Stimulated activated CD4-positive, alpha-beta T cell treated with anti-CD3 and anti-CD28 coated beads, Interleukin-2, amount 100 ng/mL, for 24 hours (primary cell): ENCODE results near the gene MYO1B.
A peak's percentile ranks its signal among the peaks of the same experiment; 100 is the strongest.

ENCODE experiments used
- DNase-seq, 2 donors: peaks; one replicate each; pipeline ENCODE4 v3.0.0-alpha.2; 2020

Gene MYO1B

GRCh38 chr2:191245046-191245868 is at the start of gene MYO1B:
Gene MYO1B, plus strand, starts transcription at chr2:191245404. Its CDS starts 31,492 bp downstream, at chr2:191276896.
- DNase-seq = peak; percentile 57 to 73

- DNase-seq = no peak
Observed at GRCh38 chr2:191197096-191197495, 48.1 kb upstream of the MYO1B start.

- DNase-seq = no peak
Observed at GRCh38 chr2:191198271-191198670, 46.9 kb upstream of the MYO1B start.

DNA sequence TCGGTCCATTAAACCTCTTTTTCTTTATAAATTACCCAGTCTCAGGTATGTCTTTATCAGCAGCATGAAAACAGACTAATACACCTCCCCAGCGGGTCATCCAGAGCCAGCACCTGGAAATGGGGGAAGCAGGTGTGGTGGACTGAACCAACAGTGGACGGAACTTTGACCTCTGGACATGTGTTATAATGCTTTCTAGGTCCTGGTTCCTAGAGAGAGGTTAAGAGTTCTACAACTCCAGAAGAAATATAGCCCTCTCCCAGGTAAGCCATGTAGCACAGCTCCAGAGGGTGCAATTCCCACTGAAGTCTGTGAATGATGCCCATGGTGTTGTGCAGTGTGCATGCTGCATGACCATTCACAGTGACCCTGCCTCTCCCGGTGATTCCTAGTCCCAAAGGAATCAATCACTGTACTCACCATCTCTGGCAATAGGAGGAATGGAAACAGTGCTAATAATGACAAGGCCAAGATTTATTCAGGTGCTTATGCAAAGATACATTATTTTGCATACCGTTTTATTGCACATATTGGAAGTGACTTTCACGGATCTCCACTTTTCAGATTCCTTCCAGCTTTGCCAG is 45.2 kb upstream of the MYO1B start:
- DNase-seq = no peak

- DNase-seq = no peak
Observed at GRCh38 chr2:191200910-191201309, 44.3 kb upstream of the MYO1B start.

DNA sequence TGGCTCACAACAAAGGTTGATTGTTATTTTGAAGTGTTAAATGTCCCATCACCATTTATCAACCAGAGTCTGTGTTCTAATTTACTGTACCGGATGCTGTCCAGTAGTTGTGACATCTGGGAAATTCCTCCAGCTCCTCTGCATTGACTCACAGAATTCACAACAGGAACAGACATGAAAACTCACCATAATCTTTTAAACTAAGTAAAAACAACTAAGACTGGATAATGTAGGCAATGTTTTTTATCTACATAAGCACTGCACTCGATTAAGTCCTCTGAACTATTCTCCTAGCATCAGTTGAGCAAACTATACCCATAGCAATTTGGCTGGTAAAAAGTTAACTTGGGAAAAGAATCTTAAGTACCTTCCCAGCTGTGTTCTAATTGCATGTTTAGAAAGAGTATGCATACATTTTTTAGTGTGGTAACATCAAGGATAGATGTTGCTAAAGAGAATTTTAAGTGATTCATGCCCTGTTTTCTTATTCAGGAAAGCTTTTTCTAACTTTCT is 42.9 kb upstream of the MYO1B start:
- DNase-seq = no peak

DNA sequence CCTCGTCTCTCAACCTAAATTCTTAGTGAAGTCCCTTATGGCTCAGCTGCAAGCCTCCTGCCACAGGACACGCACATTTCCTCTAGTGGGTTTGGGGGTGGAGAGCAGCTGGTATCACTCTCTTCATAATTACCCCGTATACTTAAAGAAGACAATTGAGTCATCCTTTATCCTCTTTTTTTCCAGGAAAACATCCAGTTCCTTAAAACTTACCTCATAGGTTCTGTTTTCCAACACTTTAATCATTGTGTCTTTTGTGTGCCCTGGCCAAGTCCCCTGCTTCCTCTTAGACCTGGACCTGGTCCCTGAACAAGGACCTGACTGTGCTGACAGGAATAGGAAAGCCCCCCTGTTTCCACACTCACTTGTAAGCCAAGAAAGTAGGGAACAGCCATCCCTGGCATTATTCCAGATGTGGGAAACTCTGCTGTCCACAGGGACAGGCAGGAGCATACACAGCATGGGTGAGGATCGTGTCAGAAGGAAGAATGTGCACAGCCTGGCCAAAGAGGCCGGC is 42.3 kb upstream of the MYO1B start:
- DNase-seq = no peak

GRCh38 chr2:191204433-191204832 is 40.8 kb upstream of the MYO1B start:
- no peak for DNase-seq

DNA sequence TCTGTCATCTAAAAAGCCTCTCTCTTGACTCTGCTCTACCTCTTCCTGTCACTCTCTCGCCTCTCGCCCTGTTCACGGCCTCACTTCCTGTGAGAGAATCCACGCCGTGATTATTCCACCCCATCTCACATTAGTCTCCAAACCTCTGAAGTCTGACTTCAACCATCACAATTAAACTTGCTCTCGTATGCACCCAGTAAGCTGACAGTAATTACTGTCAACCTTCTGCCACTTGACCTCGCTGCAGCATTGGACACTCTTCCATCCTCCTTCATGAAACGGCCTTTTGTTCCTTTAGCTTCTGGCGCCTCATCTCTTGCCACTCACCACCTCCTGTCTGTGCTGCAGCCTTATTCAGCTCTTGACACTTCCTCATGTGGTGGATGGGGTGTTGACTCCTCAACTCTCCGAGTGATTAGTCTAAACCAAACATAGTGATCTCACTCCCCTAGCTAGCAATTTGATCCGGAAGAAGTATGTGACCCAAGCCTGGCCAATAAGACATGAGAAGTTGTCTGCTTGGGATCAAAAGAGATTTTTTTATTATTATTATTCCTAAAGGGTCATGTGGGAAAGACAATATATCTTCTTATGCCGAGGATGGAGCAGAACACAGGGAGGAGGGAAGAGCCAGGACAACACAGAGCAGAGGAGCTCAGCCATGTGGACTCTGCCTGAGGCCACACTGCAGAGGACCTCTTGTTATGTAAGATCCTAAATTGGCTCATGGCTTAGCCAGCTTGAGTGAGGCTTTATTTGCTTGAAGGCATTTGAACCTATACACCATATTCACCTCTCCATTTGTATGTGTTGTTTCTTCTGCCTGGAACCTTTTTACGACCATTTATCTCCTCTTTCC is 38.4 kb upstream of the MYO1B start:
- DNase-seq = no peak

DNA sequence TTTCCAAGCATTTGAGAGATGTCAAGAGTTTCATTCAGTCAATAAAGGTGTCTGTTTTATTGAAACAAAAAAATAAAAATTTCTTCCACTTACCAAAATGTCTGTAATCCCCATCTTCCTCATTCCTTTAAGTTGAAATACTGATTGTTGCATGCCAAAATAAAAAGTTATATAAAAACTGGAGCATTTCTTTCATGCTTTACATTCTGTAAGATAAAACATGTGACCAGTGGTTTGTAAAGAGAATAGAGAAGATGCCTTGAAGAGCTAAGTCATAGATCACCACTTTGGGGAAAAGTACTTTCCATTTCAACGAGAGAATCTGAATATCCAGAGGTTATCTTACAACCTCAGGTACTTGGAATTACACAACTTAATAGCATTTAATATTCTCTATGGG is 35.9 kb upstream of the MYO1B start:
- DNase-seq = no peak

DNA sequence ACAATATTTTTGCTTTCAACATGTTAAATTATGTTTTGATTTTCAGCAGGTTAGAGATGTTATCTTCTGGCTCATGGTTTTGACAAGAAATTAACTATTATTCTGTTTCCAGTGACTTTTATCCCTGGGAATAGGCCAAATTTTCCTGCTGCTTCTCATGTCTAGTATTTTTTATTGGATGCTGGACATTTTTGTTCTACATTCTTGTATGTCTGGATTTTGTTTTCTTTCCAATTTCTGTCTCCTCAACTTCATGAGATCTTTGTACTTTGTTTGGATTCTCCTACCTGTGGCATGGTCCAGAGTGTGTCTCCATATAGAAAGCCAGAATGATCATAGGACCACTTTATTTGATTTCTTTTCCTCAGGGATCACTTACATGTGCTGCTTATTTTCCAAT is 33.1 kb upstream of the MYO1B start:
- no peak for DNase-seq

GRCh38 chr2:191213333-191213732 is 31.9 kb upstream of the MYO1B start:
- DNase-seq = no peak

- DNase-seq = no peak
Observed at GRCh38 chr2:191215230-191215629, 30.0 kb upstream of the MYO1B start.

DNA sequence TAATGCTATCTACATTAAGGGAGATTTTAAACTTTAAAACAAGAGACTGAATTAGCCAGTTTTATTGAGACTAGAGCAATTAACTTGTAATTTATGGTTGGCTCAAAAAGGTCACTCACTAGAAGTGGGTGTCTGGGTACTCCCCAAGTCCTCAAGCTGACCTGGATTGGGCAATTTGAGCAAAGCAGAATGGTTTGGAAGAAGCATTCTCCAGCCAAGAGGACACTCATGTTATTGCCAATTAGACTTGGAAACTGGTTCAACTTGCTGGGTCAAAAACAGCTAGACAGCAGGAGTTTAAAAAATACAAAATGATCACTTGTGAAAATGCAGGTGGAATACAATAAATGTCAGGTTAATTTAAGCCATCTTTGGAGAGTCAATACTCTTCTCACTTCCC is 29.5 kb upstream of the MYO1B start:
- no peak for DNase-seq

DNA sequence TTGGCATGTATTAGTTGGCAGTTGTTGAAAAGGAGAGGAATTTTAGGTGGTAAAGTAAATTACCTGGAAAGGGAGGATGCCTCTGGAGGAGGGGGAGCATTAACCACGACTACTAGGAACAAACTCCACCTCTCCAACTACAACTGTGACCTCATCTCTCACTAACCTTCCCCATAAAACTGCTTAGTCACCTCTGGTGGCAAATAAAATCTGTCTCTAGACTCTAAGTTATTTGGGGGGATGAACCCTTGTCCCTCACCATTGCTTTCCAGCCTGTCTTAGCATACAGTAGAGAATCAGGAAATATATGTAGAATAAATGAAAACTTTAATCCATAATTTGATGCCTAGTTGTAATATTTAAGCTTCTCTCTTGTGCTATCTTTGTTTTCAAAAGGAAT is 27.6 kb upstream of the MYO1B start:
- no peak for DNase-seq

DNA sequence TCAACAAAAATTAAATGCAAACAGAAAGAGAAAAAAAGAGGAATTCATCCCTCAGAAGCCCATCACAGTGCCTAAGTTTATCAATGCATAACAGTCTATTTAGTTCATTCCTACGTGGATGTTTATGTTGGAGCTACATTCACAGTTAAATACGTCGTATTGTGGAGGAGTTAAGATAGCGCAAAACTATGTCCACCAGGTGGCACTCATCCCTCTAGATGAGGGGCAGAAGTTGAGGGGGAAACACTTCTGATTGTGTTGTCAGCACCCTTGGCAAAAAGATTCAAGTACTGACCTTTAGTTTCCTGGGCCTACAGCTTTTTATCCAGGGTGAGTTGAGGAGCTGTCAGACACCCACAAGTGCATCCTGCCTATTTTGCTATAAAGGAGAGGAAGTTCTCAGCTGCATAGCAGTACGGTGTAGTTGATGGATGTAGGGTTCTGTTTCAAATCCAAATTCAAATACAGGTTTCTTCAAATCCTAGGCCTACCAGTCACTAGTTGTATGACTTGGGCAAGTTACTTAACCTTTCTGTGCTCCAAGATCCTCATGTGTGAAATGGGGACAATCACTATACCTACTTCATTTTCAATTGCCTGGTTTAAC is 26.8 kb upstream of the MYO1B start:
- peak; percentile 54 to 55 for DNase-seq

GRCh38 chr2:191220671-191221070 is 24.5 kb upstream of the MYO1B start:
- no peak for DNase-seq

GRCh38 chr2:191221666-191222065 is 23.5 kb upstream of the MYO1B start:
- DNase-seq = no peak

GRCh38 chr2:191222507-191222906 is 22.7 kb upstream of the MYO1B start:
- DNase-seq = no peak

DNA sequence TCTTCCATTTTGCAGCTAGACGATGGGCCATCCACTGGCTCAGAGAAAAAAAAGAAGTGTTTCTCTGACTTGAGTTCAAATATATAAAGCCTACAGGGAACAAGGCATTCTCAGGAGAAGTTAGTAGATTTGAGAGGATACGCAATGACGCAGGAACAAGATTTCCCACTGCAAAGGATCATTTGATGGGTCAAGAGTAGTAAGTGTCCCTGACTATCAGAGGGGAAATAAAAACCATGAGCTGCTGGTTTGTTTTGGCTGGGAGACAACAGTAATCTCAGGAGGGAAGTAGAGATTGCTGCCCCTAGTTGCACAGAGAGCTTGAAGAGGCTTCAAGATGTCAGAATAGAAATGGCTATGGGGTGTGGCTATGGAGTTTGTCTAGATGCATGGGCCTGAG is 22.3 kb upstream of the MYO1B start:
- DNase-seq = no peak

GRCh38 chr2:191225126-191225525 is 20.1 kb upstream of the MYO1B start:
- no peak for DNase-seq

DNA sequence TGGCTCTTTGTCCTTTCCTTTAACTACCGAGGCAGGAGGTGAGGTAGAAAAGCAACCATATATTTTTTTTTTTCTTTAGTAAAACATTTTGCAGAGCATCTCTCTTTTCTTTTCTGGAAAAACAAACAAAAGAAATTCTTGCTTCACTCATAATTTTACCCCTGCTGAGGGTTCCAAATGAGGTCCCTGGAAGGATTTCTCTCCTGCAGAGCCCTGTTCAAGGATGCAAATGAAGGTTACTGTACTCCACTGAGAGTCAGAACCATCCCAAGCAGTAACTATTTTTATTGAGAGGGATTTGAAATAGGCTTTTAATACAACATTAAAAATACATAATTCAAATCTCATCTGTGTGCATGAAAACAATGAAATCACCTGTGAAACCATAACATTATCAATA is 19.5 kb upstream of the MYO1B start:
- no peak for DNase-seq

DNA sequence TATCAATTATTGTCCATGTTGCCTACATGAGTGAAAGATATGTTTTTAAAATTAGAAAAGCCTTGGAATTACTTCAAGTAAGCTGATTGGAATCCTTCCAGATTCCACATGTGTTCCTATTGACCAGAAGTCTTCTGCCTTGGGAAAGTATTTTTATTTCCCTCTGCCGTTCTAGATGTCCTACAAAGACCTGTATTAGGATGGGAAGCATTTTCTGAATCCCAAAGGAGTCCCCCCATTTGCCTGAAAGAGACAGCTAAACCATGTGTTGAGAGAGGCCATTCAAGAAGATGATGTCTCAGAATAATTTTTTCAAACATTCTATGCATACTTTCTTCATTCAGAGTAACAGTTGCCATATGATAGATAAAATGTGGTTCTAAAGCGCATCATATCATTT is 19.0 kb upstream of the MYO1B start:
- DNase-seq = no peak
